Peyer's patch (tissue), 4 donors: ENCODE measurements around the gene NR0B2. TPM values are rescaled to one million over a fixed set of nuclear protein-coding genes. Genes with fewer than 3 reads are reported as not detected.
A peak's percentile ranks its signal among the peaks of the same experiment; 100 is the strongest.

Experiments used
- DNase-seq, 3 donors: peaks; one replicate each; pipeline ENCODE4 v3.0.0-alpha.2; 2017 to 2019
- H3K27ac ChIP-seq, 4 donors: fragments of 200-600 bp; sonication (generic); one replicate each; pipeline ENCODE4 v1.5.1; 2016 to 2019
- H3K27me3 ChIP-seq, 2 donors: fragments of 200-600 bp; sonication (generic); one replicate each; pipeline ENCODE4 v1.5.1; 2019
- H3K36me3 ChIP-seq, 3 donors: fragments of 200-600 bp; sonication (generic); one replicate each; pipeline ENCODE4 v1.5.1; 2016 to 2019
- H3K4me1 ChIP-seq, 4 donors: fragments of 200-600 bp; sonication (generic); one replicate each; pipeline ENCODE4 v1.5.1; 2016 to 2019
- H3K4me3 ChIP-seq, 4 donors: fragments of 200-600 bp; sonication (generic); 1 replicate in 3 of 4; 2 replicates in 1 of 4; pipeline ENCODE4 v1.5.1; 2016 to 2019; ENCODE audit warnings: mild to moderate bottlenecking in 1 of 4
- H3K9me3 ChIP-seq, 4 donors: fragments of 200-600 bp; sonication (generic); one replicate each; pipeline ENCODE4 v1.5.1; 2016 to 2019; ENCODE audit warnings: mild to moderate bottlenecking in 1 of 4
- CTCF ChIP-seq, 6 experiments: fragments of 450-650 bp in 4 of 6; fragments of 200-600 bp in 2 of 6; sonication (generic) in 1 of 6; IDR thresholded peaks; one replicate each; pipeline ENCODE4 v1.5.1; 2017 to 2019; ENCODE audit warnings: antibody characterized with exemption in 6 of 6, mild to moderate bottlenecking in 3 of 6, moderate library complexity in 1 of 6
- POLR2A ChIP-seq, 2 donors: fragments of 450-650 bp; IDR thresholded peaks; one replicate each; pipeline ENCODE4 v1.5.1; 2017; ENCODE audit warnings: antibody characterized with exemption in 2 of 2, mild to moderate bottlenecking in 2 of 2, moderate library complexity in 2 of 2
- total RNA-seq, 4 donors: library from RNA; depleted of rRNA; stranded (reverse); fragments of >200 nt; gene quantifications; one replicate each; pipeline ENCODE4 v1.1.0, GENCODE V29; 2016

NR0B2 gene
- total RNA-seq, 4 donors from 2014 or later: 16.2 to 46.4 (median 30.7) TPM; not detected in 1

GRCh38 chr1:26911399-26912146 is 2.2 kb downstream of the NR0B2 start:
- TF ChIP-seq CTCF (IDR thresholded peaks at IDR 0.05) (no peak), POLR2A (IDR thresholded peaks at IDR 0.05) (no peak)
- DNase-seq: no peak
- peaks cover 0 to 18% (median 0%) of the 10 kb centered on the region in 4 donors for H3K4me1 ChIP-seq
- H3K4me3 ChIP-seq: peak overlapping the region in 2 of 4 donors; percentile 46 to 58
- H3K9me3 ChIP-seq: no peaks in the 10 kb centered on the region
- no peaks in the 10 kb centered on the region for H3K27me3 ChIP-seq
- no peaks in the 10 kb centered on the region for H3K36me3 ChIP-seq
- peak overlapping the region in 1 of 4 donors; percentile 18 for H3K27ac ChIP-seq

DNA sequence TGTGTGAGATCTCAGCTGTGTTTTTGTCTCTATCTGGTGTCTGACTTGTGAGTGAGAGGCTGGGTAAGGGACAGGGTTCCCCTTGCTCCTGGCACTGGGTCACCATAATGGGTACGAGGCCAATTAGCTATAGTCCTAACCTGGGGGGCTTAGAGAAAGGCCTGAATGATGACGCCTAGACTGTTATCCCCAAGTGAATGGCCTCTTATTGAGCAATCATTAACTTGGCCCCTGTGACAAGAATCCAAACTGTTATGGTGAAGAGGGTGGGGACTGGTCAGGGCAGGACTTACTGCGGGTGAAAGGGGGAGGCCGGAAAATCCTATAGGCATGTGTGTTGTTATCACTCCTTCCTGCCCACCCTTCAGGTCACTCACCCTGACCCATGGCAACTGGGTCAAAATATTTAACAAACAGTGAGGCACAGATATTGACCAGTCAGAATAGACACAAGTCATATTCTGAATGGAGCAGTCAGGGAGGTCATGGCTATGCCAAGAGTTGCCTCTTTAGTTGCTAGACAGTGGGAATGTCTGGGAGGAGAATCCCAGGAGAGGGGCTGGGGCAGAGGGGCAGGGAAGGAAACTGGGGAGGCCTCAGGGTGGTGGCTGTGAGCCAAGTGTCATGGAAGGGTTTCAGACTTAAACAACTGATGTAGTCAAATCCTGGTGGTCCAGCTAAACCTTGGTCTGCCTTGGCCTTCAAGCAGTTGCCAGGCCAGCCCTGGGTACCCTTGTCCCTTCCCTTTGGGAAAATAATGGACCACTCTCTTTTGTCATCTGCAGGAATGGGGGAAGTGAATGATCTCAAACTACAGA is 3.2 kb downstream of the NR0B2 start:
- DNase-seq: no peak
- Histone ChIP-seq H3K27ac (peak overlapping the region in 1 of 4 donors; percentile 18), H3K9me3 (no peaks in the 10 kb centered on the region), H3K4me3 (peak overlapping the region in 2 of 4 donors; percentile 2 to 46), H3K36me3 (no peaks in the 10 kb centered on the region), H3K27me3 (no peaks in the 10 kb centered on the region), H3K4me1 (peaks cover 0 to 19% (median 0%) of the 10 kb centered on the region in 4 donors)
- TF ChIP-seq POLR2A (IDR thresholded peaks at IDR 0.05): no peak

GRCh38 chr1:26909951-26910342 is 3.8 kb downstream of the NR0B2 start:
- peak overlapping the region in 1 of 4 donors; percentile 18 for H3K27ac ChIP-seq
- no peaks in the 10 kb centered on the region for H3K9me3 ChIP-seq

GRCh38 chr1:26907071-26907917 is 6.5 kb downstream of the NR0B2 start:
- Histone ChIP-seq H3K4me1 (peaks cover 0 to 19% (median 0%) of the 10 kb centered on the region in 4 donors), H3K9me3 (no peaks in the 10 kb centered on the region), H3K36me3 (no peaks in the 10 kb centered on the region), H3K27ac (peak overlapping the region in 2 of 4 donors; percentile 39 to 58), H3K27me3 (no peaks in the 10 kb centered on the region), H3K4me3 (no peak overlapping the region)
- no peak for TF ChIP-seq POLR2A (IDR thresholded peaks at IDR 0.05)
- TF ChIP-seq CTCF (IDR thresholded peaks at IDR 0.05): no peak
- DNase-seq: peak in 2 of 3 donors; percentile 71 to 83

More at GRCh38 chr1:26909951-26910342, 3.8 kb downstream of the NR0B2 start:
- no peaks in the 10 kb centered on the region for H3K27me3 ChIP-seq
- DNase-seq: no peak
- no peaks in the 10 kb centered on the region for H3K36me3 ChIP-seq
- TF ChIP-seq CTCF (IDR thresholded peaks at IDR 0.05) (no peak), POLR2A (IDR thresholded peaks at IDR 0.05) (no peak)
- peaks cover 0 to 19% (median 0%) of the 10 kb centered on the region in 4 donors for H3K4me1 ChIP-seq
- no peak overlapping the region for H3K4me3 ChIP-seq

GRCh38 chr1:26900815-26901511 is 12.8 kb downstream of the NR0B2 start:
- Histone ChIP-seq H3K36me3 (peaks cover 0 to 28% (median 0%) of the 10 kb centered on the region in 3 donors), H3K4me1 (peaks cover 0 to 18% (median 4%) of the 10 kb centered on the region in 4 donors), H3K27me3 (no peaks in the 10 kb centered on the region), H3K27ac (peak overlapping the region; percentile 80 to 86 (median 85)), H3K9me3 (no peaks in the 10 kb centered on the region), H3K4me3 (peak overlapping the region; percentile 82 to 100 (median 88))
- no peak for DNase-seq
- TF ChIP-seq CTCF (IDR thresholded peaks at IDR 0.05): no peak
- TF ChIP-seq POLR2A (IDR thresholded peaks at IDR 0.05): no peak
